ENCODE data around the gene NFIC.

DNA sequence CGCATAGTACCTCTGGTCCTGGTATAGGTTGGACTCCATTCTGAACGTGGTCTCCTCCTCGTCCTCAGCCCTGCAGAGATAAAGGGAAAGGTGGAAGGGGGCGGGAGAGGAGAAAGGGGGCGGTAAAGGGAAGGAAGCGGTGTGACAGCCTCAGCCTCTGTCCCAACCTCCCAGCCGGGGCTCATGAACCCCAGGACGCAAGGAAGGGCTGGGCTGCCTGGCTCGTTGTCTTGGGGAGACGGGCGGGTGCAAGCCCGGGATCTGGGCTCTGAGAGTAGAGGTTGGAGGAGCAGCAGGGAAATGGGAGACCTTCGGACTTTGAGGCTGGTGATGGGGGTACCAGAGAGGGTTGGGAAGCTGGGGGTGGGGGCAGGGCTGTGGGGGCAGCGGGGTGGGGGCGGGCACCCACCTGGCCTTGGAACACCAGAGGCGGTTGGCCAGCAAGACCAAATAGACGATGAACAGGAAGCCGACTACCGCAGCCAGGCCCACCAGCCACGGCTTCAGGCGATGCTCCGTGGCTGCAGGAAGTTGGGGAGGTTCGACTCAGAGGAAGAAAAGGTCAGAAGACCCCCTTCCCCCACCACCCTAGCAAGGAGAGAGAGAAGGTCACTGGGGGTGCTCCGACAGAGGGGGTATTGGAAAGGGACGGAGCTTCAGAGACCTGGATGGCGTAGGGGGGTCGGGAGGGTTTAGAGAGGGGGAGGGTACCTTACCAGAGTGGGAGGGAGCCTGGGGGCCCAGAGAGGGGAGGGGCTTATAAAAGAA is 112.2 kb downstream of the NFIC start:
- TF ChIP-seq, protein P1, sequence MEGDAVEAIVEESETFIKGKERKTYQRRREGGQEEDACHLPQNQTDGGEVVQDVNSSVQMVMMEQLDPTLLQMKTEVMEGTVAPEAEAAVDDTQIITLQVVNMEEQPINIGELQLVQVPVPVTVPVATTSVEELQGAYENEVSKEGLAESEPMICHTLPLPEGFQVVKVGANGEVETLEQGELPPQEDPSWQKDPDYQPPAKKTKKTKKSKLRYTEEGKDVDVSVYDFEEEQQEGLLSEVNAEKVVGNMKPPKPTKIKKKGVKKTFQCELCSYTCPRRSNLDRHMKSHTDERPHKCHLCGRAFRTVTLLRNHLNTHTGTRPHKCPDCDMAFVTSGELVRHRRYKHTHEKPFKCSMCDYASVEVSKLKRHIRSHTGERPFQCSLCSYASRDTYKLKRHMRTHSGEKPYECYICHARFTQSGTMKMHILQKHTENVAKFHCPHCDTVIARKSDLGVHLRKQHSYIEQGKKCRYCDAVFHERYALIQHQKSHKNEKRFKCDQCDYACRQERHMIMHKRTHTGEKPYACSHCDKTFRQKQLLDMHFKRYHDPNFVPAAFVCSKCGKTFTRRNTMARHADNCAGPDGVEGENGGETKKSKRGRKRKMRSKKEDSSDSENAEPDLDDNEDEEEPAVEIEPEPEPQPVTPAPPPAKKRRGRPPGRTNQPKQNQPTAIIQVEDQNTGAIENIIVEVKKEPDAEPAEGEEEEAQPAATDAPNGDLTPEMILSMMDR (IDR thresholded peaks at IDR 0.05; ENCODE audit: low read length), result no peak
- TF ChIP-seq EZH2 (IDR thresholded peaks at IDR 0.05; ENCODE audit: borderline replicate concordance, low read length), result no peak

Data from OCI-LY1 (cell line).